ENCODE measurements around the gene SULT1C4. TPM values are rescaled to one million over a fixed set of nuclear protein-coding genes. Genes with fewer than 3 reads are reported as not detected.

The SULT1C4 gene
- total RNA-seq, 1 donor from 2014 or later: 11.3 TPM

DNA sequence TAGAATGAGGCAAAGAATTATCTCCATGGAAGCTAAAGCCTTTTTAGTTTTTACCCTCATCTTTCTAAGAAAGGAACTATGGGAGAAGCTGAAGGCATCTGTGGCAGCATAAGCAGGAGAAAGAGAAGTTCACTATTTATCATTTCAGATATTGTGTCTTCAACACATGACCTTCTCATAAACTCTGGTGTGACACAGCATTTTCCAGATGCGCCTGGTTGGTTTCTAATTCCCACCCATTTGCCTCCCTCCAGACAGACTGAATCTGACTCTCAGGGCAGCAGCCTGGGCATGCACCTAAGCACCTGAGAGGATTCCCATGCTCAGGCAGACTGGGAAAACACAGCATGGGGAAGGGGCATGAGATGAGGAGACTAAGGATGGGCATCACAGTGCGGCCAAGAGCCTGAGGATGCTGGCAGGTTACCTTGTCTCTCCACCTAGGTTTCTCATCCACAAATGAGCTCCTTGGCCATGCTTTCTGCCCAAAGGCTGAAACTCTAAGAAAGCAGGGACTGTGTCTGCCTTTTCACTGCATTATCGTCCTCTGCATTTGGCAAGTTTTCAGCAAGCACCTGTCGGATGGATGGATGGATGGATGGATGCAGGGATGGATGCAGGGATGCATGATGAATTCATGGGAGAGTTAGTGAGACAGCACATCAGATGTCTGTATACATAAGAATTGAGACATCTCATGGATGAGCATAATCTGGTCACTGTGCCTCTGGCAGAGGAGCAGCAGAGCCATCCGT lies 28.8 kb upstream of the SULT1C4 start:
- no peaks in the 10 kb centered on the region for H3K79me2 ChIP-seq (ENCODE audit: low read depth)
- no peaks in the 10 kb centered on the region for H3K27me3 Mint-ChIP-seq (ENCODE audit: insufficient read depth, low read depth)
- no peak overlapping the region for H2AFZ ChIP-seq (replicated peaks)
- no peak overlapping the region for H3K9ac ChIP-seq
- no peaks in the 10 kb centered on the region for H3K9me3 ChIP-seq (ENCODE audit: low read depth)
- no peaks in the 10 kb centered on the region for H3F3A ChIP-seq (ENCODE audit: low read depth)
- no peaks in the 10 kb centered on the region for H3K27me3 ChIP-seq
- H3K36me3 ChIP-seq: no peaks in the 10 kb centered on the region
- TF ChIP-seq, protein P1, sequence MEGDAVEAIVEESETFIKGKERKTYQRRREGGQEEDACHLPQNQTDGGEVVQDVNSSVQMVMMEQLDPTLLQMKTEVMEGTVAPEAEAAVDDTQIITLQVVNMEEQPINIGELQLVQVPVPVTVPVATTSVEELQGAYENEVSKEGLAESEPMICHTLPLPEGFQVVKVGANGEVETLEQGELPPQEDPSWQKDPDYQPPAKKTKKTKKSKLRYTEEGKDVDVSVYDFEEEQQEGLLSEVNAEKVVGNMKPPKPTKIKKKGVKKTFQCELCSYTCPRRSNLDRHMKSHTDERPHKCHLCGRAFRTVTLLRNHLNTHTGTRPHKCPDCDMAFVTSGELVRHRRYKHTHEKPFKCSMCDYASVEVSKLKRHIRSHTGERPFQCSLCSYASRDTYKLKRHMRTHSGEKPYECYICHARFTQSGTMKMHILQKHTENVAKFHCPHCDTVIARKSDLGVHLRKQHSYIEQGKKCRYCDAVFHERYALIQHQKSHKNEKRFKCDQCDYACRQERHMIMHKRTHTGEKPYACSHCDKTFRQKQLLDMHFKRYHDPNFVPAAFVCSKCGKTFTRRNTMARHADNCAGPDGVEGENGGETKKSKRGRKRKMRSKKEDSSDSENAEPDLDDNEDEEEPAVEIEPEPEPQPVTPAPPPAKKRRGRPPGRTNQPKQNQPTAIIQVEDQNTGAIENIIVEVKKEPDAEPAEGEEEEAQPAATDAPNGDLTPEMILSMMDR (IDR thresholded peaks at IDR 0.05): no peak
- TF ChIP-seq EZH2phosphoT487 (IDR thresholded peaks at IDR 0.05): no peak
- no peak for TF ChIP-seq EZH2 (IDR thresholded peaks at IDR 0.05)
- H3K9me3 Mint-ChIP-seq: no peaks in the 10 kb centered on the region
- H3K4me3 Mint-ChIP-seq: no peak overlapping the region
- no peak overlapping the region for H3K27ac ChIP-seq
- H3K4me2 ChIP-seq: no peak overlapping the region
- H4K20me1 ChIP-seq (ENCODE audit: low read depth): no peaks in the 10 kb centered on the region
- H3K4me3 ChIP-seq: no peak overlapping the region
- no peaks in the 10 kb centered on the region for H3K36me3 Mint-ChIP-seq
- no peak overlapping the region for H3K27ac Mint-ChIP-seq
- DNase-seq (ENCODE audit: low spot score): no peak
- H3K4me1 Mint-ChIP-seq: no peaks in the 10 kb centered on the region
- peaks cover 2% of the 10 kb centered on the region for H3K4me1 ChIP-seq

DNA sequence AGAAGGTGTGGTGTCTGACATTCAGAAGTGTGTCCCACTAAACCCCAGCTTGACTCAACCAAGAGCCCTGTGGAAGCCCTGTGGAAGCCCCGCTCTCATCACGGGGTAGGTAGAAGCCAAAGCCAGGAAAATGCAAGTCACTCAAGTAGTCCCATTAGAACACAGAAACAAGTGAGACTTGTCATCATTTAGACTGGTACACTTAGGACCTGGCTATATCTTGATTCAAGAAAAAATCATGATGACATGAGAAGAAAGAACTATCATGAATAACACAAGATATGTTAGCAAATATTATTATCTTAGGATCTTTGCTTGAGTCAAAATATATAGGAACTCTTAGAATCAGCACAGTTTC lies 28.2 kb upstream of the SULT1C4 start:
- H3K36me3 ChIP-seq: no peaks in the 10 kb centered on the region
- Mint-ChIP-seq H3K27me3 (ENCODE audit: insufficient read depth, low read depth) (no peaks in the 10 kb centered on the region), H3K4me1 (no peaks in the 10 kb centered on the region), H3K9me3 (no peaks in the 10 kb centered on the region), H3K4me3 (no peak overlapping the region), H3K36me3 (no peaks in the 10 kb centered on the region), H3K27ac (no peak overlapping the region)
- peak overlapping the region; percentile 60 for H2AFZ ChIP-seq (replicated peaks)
- H3K9me3 ChIP-seq (ENCODE audit: low read depth): no peaks in the 10 kb centered on the region
- H3K27me3 ChIP-seq: no peaks in the 10 kb centered on the region
- no peak overlapping the region for H3K4me2 ChIP-seq
- no peaks in the 10 kb centered on the region for H4K20me1 ChIP-seq (ENCODE audit: low read depth)
- no peak overlapping the region for H3K9ac ChIP-seq
- peaks cover 2% of the 10 kb centered on the region for H3K4me1 ChIP-seq
- H3F3A ChIP-seq (ENCODE audit: low read depth): no peaks in the 10 kb centered on the region
- TF ChIP-seq, protein P1 (IDR thresholded peaks at IDR 0.05): no peak
- TF ChIP-seq EZH2 (IDR thresholded peaks at IDR 0.05): no peak
- TF ChIP-seq EZH2phosphoT487 (IDR thresholded peaks at IDR 0.05): no peak
- no peak overlapping the region for H3K4me3 ChIP-seq
- DNase-seq (ENCODE audit: low spot score): no peak
- no peaks in the 10 kb centered on the region for H3K79me2 ChIP-seq (ENCODE audit: low read depth)
- H3K27ac ChIP-seq: no peak overlapping the region

DNA sequence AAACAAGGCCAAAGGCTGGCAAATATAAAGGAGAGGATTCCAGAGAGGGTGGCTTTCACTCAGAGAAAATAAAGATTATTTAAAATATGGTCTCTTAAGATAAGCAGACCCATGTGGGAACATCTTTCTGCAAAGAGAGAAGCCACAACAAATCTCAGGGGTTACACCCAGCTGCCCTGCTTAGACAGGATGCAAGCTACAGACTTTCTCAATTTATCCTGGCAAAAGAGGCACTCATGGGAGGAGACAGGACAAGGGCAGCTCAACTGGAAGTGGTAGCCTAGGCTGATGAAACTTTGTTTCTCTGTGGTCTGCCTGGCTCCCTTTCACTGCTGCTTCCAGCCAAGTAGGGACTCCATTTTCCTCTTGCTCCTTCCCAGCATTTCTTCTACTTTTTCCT lies 25.9 kb upstream of the SULT1C4 start:
- Histone ChIP-seq H3K4me3 (no peak overlapping the region), H3K4me2 (no peak overlapping the region), H3K4me1 (peaks cover 2% of the 10 kb centered on the region), H3K27ac (no peak overlapping the region), H3F3A (ENCODE audit: low read depth) (no peaks in the 10 kb centered on the region), H3K9me3 (ENCODE audit: low read depth) (no peaks in the 10 kb centered on the region), H2AFZ (replicated peaks) (no peak overlapping the region), H3K9ac (no peak overlapping the region), H4K20me1 (ENCODE audit: low read depth) (no peaks in the 10 kb centered on the region), H3K27me3 (no peaks in the 10 kb centered on the region), H3K36me3 (no peaks in the 10 kb centered on the region), H3K79me2 (ENCODE audit: low read depth) (no peaks in the 10 kb centered on the region)
- no peak for TF ChIP-seq EZH2 (IDR thresholded peaks at IDR 0.05)
- TF ChIP-seq EZH2phosphoT487 (IDR thresholded peaks at IDR 0.05): no peak
- TF ChIP-seq, protein P1 (IDR thresholded peaks at IDR 0.05): no peak
- no peaks in the 10 kb centered on the region for H3K4me1 Mint-ChIP-seq
- no peak overlapping the region for H3K27ac Mint-ChIP-seq
- H3K9me3 Mint-ChIP-seq: no peaks in the 10 kb centered on the region
- no peaks in the 10 kb centered on the region for H3K36me3 Mint-ChIP-seq
- no peaks in the 10 kb centered on the region for H3K27me3 Mint-ChIP-seq (ENCODE audit: insufficient read depth, low read depth)
- no peak overlapping the region for H3K4me3 Mint-ChIP-seq
- DNase-seq (ENCODE audit: low spot score): no peak
